CD14-positive monocyte (primary cell): ENCODE measurements around the gene TRIM29. TPM values are rescaled to one million over a fixed set of nuclear protein-coding genes. Genes with fewer than 3 reads are reported as not detected.

Experiments
- DNase-seq, 3 donors: peaks; one replicate each; pipeline ENCODE4 v3.0.0-alpha.2; 2011 to 2022
- H2AFZ ChIP-seq: 2 replicates; pipeline ENCODE4 v1.6.0; 2012; ENCODE audit warnings: mild to moderate bottlenecking, low read depth, low read length, inconsistent platforms; ENCODE audit not compliant: insufficient read depth, poor library complexity, severe bottlenecking
- H3K27ac ChIP-seq, 2 donors: 1 replicate in 1 of 2; 2 replicates in 1 of 2; pipeline ENCODE4 v1.5.1; 2012 to 2013; ENCODE audit warnings: low read length in 2 of 2, control low read depth in 1 of 2, inconsistent platforms in 1 of 2, low read depth in 1 of 2, mild to moderate bottlenecking in 1 of 2
- H3K27me3 ChIP-seq, 2 donors: one replicate each; pipeline versions ENCODE4 v1.6.0 to v1.6.1; 2011 to 2013; ENCODE audit warnings: low read length in 2 of 2; ENCODE audit not compliant: control insufficient read depth in 2 of 2, insufficient read depth in 2 of 2
- H3K36me3 ChIP-seq, 2 donors: replicated peaks in 1 of 2; 1 replicate in 1 of 2; 2 replicates in 1 of 2; pipeline versions ENCODE4 v1.5.1 to v1.6.1; 2012 to 2013; ENCODE audit warnings: low read length in 2 of 2, control low read depth in 1 of 2, inconsistent platforms in 1 of 2, mild to moderate bottlenecking in 1 of 2; ENCODE audit not compliant: insufficient read depth in 2 of 2, control insufficient read depth in 1 of 2
- H3K4me1 ChIP-seq, 2 donors: 1 replicate in 1 of 2; 2 replicates in 1 of 2; pipeline versions ENCODE4 v1.5.1 to v1.6.1; 2012 to 2013; ENCODE audit warnings: low read length in 2 of 2, control low read depth in 1 of 2, inconsistent platforms in 1 of 2, mild to moderate bottlenecking in 1 of 2, moderate library complexity in 1 of 2; ENCODE audit not compliant: insufficient read depth in 2 of 2, control insufficient read depth in 1 of 2
- H3K4me2 ChIP-seq: replicated peaks from 2 replicates; pipeline ENCODE3; 2012; ENCODE audit warnings: low read length, moderate library complexity, mild to moderate bottlenecking; ENCODE audit not compliant: poor library complexity, severe bottlenecking; ENCODE audit errors: extremely low read depth
- H3K4me3 ChIP-seq, 3 experiments: fragments of 200-600 bp in 1 of 3; sonication (generic) in 1 of 3; replicated peaks in 1 of 3; 1 replicate in 2 of 3; 2 replicates in 1 of 3; pipeline ENCODE4 v1.5.1; 2011 to 2013; ENCODE audit warnings: low read length in 3 of 3, mild to moderate bottlenecking in 3 of 3, control low read depth in 2 of 3, low read depth in 2 of 3, inconsistent platforms in 1 of 3, moderate library complexity in 1 of 3
- H3K79me2 ChIP-seq: 2 replicates; pipeline ENCODE4 v1.6.0; 2012; ENCODE audit warnings: mild to moderate bottlenecking, control low read depth, inconsistent platforms, low read length, moderate library complexity; ENCODE audit not compliant: insufficient read depth
- H3K9ac ChIP-seq: 2 replicates; pipeline ENCODE4 v1.6.0; 2017; ENCODE audit warnings: low read length, mild to moderate bottlenecking; ENCODE audit not compliant: insufficient read depth, poor library complexity, severe bottlenecking
- H3K9me3 ChIP-seq, 2 donors: replicated peaks in 1 of 2; 1 replicate in 1 of 2; 2 replicates in 1 of 2; pipeline versions ENCODE4 v1.5.1 to v1.6.1; 2012 to 2013; ENCODE audit warnings: low read length in 2 of 2, control low read depth in 1 of 2; ENCODE audit not compliant: control insufficient read depth in 1 of 2, insufficient read depth in 1 of 2
- H4K20me1 ChIP-seq: 2 replicates; pipeline ENCODE4 v1.6.0; 2012; ENCODE audit warnings: mild to moderate bottlenecking, low read length, control low read depth, moderate library complexity; ENCODE audit not compliant: insufficient read depth
- H3K27ac Mint-ChIP-seq, 7 donors: one replicate each; pipeline ENCODE4 v1.8.0; 2020; ENCODE audit warnings: mild to moderate bottlenecking in 7 of 7, mixed read lengths in 7 of 7, moderate library complexity in 6 of 7, inconsistent platforms in 2 of 7
- H3K27me3 Mint-ChIP-seq, 3 donors: one replicate each; pipeline ENCODE4 v1.8.0; 2021 to 2022; ENCODE audit warnings: low read depth in 3 of 3, mild to moderate bottlenecking in 3 of 3, mixed read lengths in 3 of 3, moderate library complexity in 3 of 3, inconsistent platforms in 1 of 3
- H3K36me3 Mint-ChIP-seq, 2 donors: one replicate each; pipeline ENCODE4 v1.8.0; 2020; ENCODE audit warnings: mixed read lengths in 2 of 2, inconsistent platforms in 1 of 2, mild to moderate bottlenecking in 1 of 2
- H3K4me1 Mint-ChIP-seq: one replicate; pipeline ENCODE4 v1.8.0; 2020; ENCODE audit warnings: mild to moderate bottlenecking, mixed read lengths
- H3K4me3 Mint-ChIP-seq, 2 donors: one replicate each; pipeline ENCODE4 v1.8.0; 2020; ENCODE audit warnings: mild to moderate bottlenecking in 2 of 2, mixed read lengths in 2 of 2, moderate library complexity in 1 of 2
- H3K9me3 Mint-ChIP-seq, 7 donors: one replicate each; pipeline ENCODE4 v1.8.0; 2020 to 2022; ENCODE audit warnings: mixed read lengths in 7 of 7, mild to moderate bottlenecking in 6 of 7, moderate library complexity in 6 of 7, inconsistent platforms in 2 of 7
- WGBS: methylation state at CpG from one replicate; pipeline ENCODE4 v1.1.5; 2013; ENCODE audit warnings: missing lambda C conversion rate; ENCODE audit not compliant: insufficient coverage; 5-methylcytosine and 5-hydroxymethylcytosine counted together
- intact Hi-C, 2 donors: fragments of 100-400 bp; cut with micrococcal nuclease; formaldehyde crosslinking; loops; one replicate each; pipeline versions ENCODE4 v1.15.0 to v1.15.1; 2023
- polyA plus RNA-seq, 3 donors: library from polyadenylated mRNA; depleted of rRNA in 1 of 3; unstranded in 2 of 3; stranded (reverse) in 1 of 3; fragments of 300-500 nt in 2 of 3; fragments of >200 nt in 1 of 3; fragmentation: Illumina TruSeq in 2 of 3; gene quantifications; 1 replicate in 2 of 3; 2 replicates in 1 of 3; pipeline ENCODE4 v1.2.3, GENCODE V29; 2012 to 2021
- TF ChIP-seq, protein P1 (sequence below): fragments of 200-600 bp; IDR thresholded peaks from one replicate; pipeline ENCODE4 v1.8.0; 2022; ENCODE audit warnings: antibody characterized with exemption, mild to moderate bottlenecking

Gene TRIM29
- polyA plus RNA-seq, 3 donors, result not detected

DNA sequence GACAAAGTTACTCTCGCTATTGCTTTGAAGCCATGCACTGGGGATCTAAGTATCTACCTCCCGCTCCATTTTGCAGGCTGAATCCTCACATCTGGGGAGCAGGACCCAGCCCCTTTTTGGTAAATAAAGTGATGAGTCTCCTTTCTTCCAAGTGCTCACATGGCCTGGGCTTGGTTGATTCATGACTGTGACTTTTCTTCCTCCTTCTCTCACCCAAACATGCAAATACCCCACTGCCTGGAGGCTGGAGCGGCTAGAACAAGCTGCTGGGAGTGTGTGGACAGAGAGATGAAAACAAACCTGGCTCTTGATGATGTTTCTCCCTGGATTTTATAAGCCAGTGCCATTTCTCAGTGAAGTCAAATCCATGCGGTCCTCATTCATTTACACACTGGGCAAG, 72.7 kb downstream of the TRIM29 start:
- no peak overlapping the region for H3K27ac Mint-ChIP-seq
- Histone ChIP-seq H3K27ac (no peak overlapping the region), H4K20me1 (no peaks in the 10 kb centered on the region), H3K27me3 (peaks cover 0 to 9% of the 10 kb centered on the region in 2 donors), H3K4me2 (no peak overlapping the region), H3K4me3 (no peak overlapping the region), H2AFZ (no peak overlapping the region), H3K9ac (no peak overlapping the region), H3K36me3 (no peaks in the 10 kb centered on the region), H3K4me1 (no peaks in the 10 kb centered on the region), H3K79me2 (no peaks in the 10 kb centered on the region), H3K9me3 (no peaks in the 10 kb centered on the region)
- peaks cover 0 to 2% (median 0%) of the 10 kb centered on the region in 7 donors for H3K9me3 Mint-ChIP-seq
- peaks cover 3% of the 10 kb centered on the region for H3K4me1 Mint-ChIP-seq
- TF ChIP-seq, protein P1, sequence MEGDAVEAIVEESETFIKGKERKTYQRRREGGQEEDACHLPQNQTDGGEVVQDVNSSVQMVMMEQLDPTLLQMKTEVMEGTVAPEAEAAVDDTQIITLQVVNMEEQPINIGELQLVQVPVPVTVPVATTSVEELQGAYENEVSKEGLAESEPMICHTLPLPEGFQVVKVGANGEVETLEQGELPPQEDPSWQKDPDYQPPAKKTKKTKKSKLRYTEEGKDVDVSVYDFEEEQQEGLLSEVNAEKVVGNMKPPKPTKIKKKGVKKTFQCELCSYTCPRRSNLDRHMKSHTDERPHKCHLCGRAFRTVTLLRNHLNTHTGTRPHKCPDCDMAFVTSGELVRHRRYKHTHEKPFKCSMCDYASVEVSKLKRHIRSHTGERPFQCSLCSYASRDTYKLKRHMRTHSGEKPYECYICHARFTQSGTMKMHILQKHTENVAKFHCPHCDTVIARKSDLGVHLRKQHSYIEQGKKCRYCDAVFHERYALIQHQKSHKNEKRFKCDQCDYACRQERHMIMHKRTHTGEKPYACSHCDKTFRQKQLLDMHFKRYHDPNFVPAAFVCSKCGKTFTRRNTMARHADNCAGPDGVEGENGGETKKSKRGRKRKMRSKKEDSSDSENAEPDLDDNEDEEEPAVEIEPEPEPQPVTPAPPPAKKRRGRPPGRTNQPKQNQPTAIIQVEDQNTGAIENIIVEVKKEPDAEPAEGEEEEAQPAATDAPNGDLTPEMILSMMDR, result no peak
- DNase-seq, result no peak
- peaks cover 25% of the 10 kb centered on the region in 3 donors for H3K27me3 Mint-ChIP-seq
- 93% methylated on average over 2 of the region's 4 CpGs for WGBS
- intact Hi-C loops, result no loop called here
- no peaks in the 10 kb centered on the region for H3K36me3 Mint-ChIP-seq
- H3K4me3 Mint-ChIP-seq, result no peak overlapping the region

DNA sequence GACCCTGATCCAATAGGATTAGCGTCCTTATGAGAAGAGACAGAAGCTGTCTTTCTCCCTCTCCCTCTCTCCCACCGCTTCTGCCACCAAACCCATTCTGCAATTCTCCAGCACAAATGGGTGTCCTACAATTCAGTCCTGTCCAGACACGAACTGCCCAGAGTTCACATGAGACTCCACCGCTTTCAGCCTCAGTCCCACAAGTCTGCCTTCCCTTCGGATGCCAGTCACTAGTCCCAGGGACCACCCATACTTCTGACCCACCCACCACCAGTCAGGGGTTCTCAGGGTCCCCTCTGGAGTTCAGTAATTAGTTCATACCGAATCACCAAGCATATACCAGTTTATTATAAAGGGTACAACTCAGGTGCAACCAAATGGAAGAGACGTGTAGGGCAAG, 73.6 kb downstream of the TRIM29 start:
- peaks cover 23 to 25% (median 25%) of the 10 kb centered on the region in 3 donors for H3K27me3 Mint-ChIP-seq
- H3K4me1 Mint-ChIP-seq, result peaks cover 3% of the 10 kb centered on the region
- no peak overlapping the region for H3K4me3 Mint-ChIP-seq
- H3K9me3 Mint-ChIP-seq, result peaks cover 0 to 2% (median 0%) of the 10 kb centered on the region in 7 donors
- H3K36me3 Mint-ChIP-seq, result no peaks in the 10 kb centered on the region
- no peak overlapping the region for H3K27ac Mint-ChIP-seq
- Histone ChIP-seq H3K4me1 (no peaks in the 10 kb centered on the region), H3K4me2 (no peak overlapping the region), H2AFZ (no peak overlapping the region), H3K4me3 (no peak overlapping the region), H4K20me1 (no peaks in the 10 kb centered on the region), H3K9ac (no peak overlapping the region), H3K36me3 (no peaks in the 10 kb centered on the region), H3K27ac (no peak overlapping the region), H3K27me3 (peaks cover 0 to 7% of the 10 kb centered on the region in 2 donors), H3K79me2 (no peaks in the 10 kb centered on the region), H3K9me3 (no peaks in the 10 kb centered on the region)
- 97% methylated on average over 4 of the region's 7 CpGs for WGBS
- TF ChIP-seq, protein P1, result no peak
- DNase-seq, result no peak
- intact Hi-C loops, result no loop called here
